ENCODE results near the gene OR4F15.

OR4F15 gene

GRCh38 chr15:101804941-101805340 is 7.1 kb upstream of the OR4F15 start:
- no peak for DNase-seq

- no peak for DNase-seq
These were observed 6.2 kb upstream of the OR4F15 start for GRCh38 chr15:101805605-101806345.

GRCh38 chr15:101807345-101807945 is 4.6 kb upstream of the OR4F15 start:
- no peak for DNase-seq

GRCh38 chr15:101808201-101808600 is 3.8 kb upstream of the OR4F15 start:
- DNase-seq = no peak

- DNase-seq = no peak
These were observed 1.5 kb upstream of the OR4F15 start for GRCh38 chr15:101810456-101810855.

GRCh38 chr15:101810876-101811275 is 1.1 kb upstream of the OR4F15 start:
- no peak for DNase-seq

- DNase-seq = no peak
These were observed 2.0 kb downstream of the OR4F15 start for GRCh38 chr15:101813803-101814534.

- DNase-seq = no peak
These were observed 8.8 kb downstream of the OR4F15 start for GRCh38 chr15:101820781-101821180.

- no peak for DNase-seq
These were observed 15.3 kb downstream of the OR4F15 start for GRCh38 chr15:101827257-101827656.

- DNase-seq = no peak
These were observed 16.8 kb downstream of the OR4F15 start for GRCh38 chr15:101828774-101829173.

GRCh38 chr15:101841656-101842055 is 29.7 kb downstream of the OR4F15 start:
- no peak for DNase-seq

GRCh38 chr15:101844916-101845315 is 32.9 kb downstream of the OR4F15 start:
- DNase-seq = no peak

GRCh38 chr15:101852356-101852755 is 40.4 kb downstream of the OR4F15 start:
- DNase-seq = no peak
